BLaER1 treated with 17β-estradiol and CSF1 and Interleukin-3, amounts not matched to agents 10 nM and 100 nM (cell line): ENCODE measurements around the gene INAVA.
A peak's percentile ranks its signal among the peaks of the same experiment; 100 is the strongest.

Experiments used
- H3K27ac ChIP-seq, 11 experiments: shearing (Covaris generic); formaldehyde crosslinking; 2 replicates each; pipeline ENCODE4 v1.8.1; 2022
- H3K27me3 ChIP-seq, 11 experiments: shearing (Covaris generic); formaldehyde crosslinking; 2 replicates each; pipeline ENCODE4 v1.8.1; 2022
- H3K36me3 ChIP-seq, 11 experiments: shearing (Covaris generic); formaldehyde crosslinking; 2 replicates each; pipeline ENCODE4 v1.8.1; 2022
- H3K4me1 ChIP-seq, 10 experiments: shearing (Covaris generic); formaldehyde crosslinking; 2 replicates each; pipeline ENCODE4 v1.8.1; 2022
- H3K4me2 ChIP-seq, 11 experiments: shearing (Covaris generic); formaldehyde crosslinking; 2 replicates each; pipeline ENCODE4 v1.8.1; 2022
- H3K4me3 ChIP-seq, 10 experiments: shearing (Covaris generic); formaldehyde crosslinking; 2 replicates each; pipeline ENCODE4 v1.8.1; 2022
- H3K9ac ChIP-seq, 11 experiments: shearing (Covaris generic); formaldehyde crosslinking; 2 replicates each; pipeline ENCODE4 v1.8.1; 2022
- H3K9me3 ChIP-seq, 11 experiments: shearing (Covaris generic); formaldehyde crosslinking; replicated peaks in 1 of 11; 2 replicates each; pipeline ENCODE4 v1.8.1; 2022
- H4K20me1 ChIP-seq, 11 experiments: shearing (Covaris generic); formaldehyde crosslinking; 2 replicates each; pipeline ENCODE4 v1.8.1; 2022
- Cebpa-rat ChIP-seq, 11 experiments: shearing (Covaris generic); IDR thresholded peaks; 2 replicates each; pipeline ENCODE4 v1.8.1; 2022

Gene INAVA

GRCh38 chr1:200894712-200895442, at the start of gene INAVA:
Gene INAVA, plus strand, starts transcription at chr1:200894900. Its CDS starts 3,501 bp downstream, at chr1:200898401.
- H3K36me3 ChIP-seq = no peaks in the 10 kb centered on the region
- H3K27ac ChIP-seq = no peak within 1 kb of the TSS
- peak within 1 kb of the TSS in 10 of 11 experiments; percentile 10 to 66 (median 42); a peak in 12 of 22 replicates for H3K4me2 ChIP-seq
- no peaks in the 10 kb centered on the region for H4K20me1 ChIP-seq
- no peak for TF ChIP-seq Cebpa-rat (IDR thresholded peaks at IDR 0.05)
- no peak within 1 kb of the TSS for H3K4me3 ChIP-seq
- H3K9me3 ChIP-seq = 0 out of 22 replicates have a peak, but pooled peaks cover 0 to 3% (median 0%) of the 10 kb centered on the region in 11 experiments
- H3K27me3 ChIP-seq = peaks cover 34 to 48% (median 45%) of the 10 kb centered on the region in 11 experiments
- peaks cover 41 to 95% (median 76%) of the 10 kb centered on the region in 10 experiments for H3K4me1 ChIP-seq
- no peak within 1 kb of the TSS for H3K9ac ChIP-seq

DNA sequence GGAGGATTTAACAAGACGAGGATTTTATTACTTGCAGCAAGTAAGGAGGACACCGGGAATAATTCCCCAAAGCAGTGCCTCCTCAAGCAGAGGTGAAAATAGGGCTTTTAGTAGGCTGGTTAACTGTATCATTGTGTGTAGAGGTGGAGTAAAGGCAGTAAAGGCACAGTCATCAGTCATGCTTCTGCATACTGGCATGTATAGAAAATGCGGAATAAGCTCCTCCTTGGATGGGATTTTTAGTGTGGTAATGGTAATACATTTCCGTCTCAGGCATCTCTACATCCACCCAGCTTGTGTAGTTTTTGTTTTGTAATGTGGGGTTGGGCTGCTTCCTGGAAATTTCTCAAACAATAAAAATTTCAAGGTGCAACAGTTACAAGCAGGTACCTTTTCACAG, 49.3 kb upstream of the INAVA start:
- Histone ChIP-seq H4K20me1 (no peaks in the 10 kb centered on the region), H3K27ac (no peak overlapping the region), H3K4me1 (no peaks in the 10 kb centered on the region), H3K4me3 (no peak overlapping the region), H3K9me3 (no peaks in the 10 kb centered on the region), H3K9ac (no peak overlapping the region), H3K36me3 (peaks cover 25 to 93% (median 53%) of the 10 kb centered on the region in 11 experiments), H3K4me2 (no peak overlapping the region), H3K27me3 (no peaks in the 10 kb centered on the region)
- no peak for TF ChIP-seq Cebpa-rat (IDR thresholded peaks at IDR 0.05)

GRCh38 chr1:200846398-200846797, 48.3 kb upstream of the INAVA start:
- TF ChIP-seq Cebpa-rat (IDR thresholded peaks at IDR 0.05) = no peak
- Histone ChIP-seq H3K36me3 (peaks cover 34 to 97% (median 64%) of the 10 kb centered on the region in 11 experiments), H3K9ac (no peak overlapping the region), H3K9me3 (no peaks in the 10 kb centered on the region), H3K4me1 (no peaks in the 10 kb centered on the region), H4K20me1 (no peaks in the 10 kb centered on the region), H3K4me3 (no peak overlapping the region), H3K27me3 (no peaks in the 10 kb centered on the region), H3K27ac (no peak overlapping the region), H3K4me2 (no peak overlapping the region)

DNA sequence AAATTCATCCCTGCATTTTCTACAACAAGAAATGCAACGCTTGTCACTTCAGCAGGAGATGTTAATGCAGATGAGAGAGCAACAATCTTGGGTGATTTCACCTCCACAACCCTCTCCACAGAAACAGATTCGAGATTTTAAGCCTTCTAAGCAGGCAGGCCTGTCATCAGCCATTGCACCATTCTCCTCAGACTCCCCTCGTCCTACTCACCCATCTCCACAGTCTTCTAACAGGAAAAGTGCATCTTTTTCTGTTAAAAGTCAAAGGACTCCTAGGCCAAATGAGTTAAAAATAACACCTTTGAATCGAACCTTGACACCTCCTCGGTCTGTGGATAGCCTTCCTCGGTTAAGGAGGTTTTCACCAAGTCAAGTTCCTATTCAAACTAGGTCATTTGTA, 45.3 kb upstream of the INAVA start:
- H3K4me2 ChIP-seq = no peak overlapping the region
- no peaks in the 10 kb centered on the region for H3K27me3 ChIP-seq
- peaks cover 0 to 6% (median 0%) of the 10 kb centered on the region in 10 experiments; a peak in 2 of 20 replicates for H3K4me1 ChIP-seq
- no peak for TF ChIP-seq Cebpa-rat (IDR thresholded peaks at IDR 0.05)
- H4K20me1 ChIP-seq = no peaks in the 10 kb centered on the region
- H3K27ac ChIP-seq = no peak overlapping the region
- H3K9ac ChIP-seq = no peak overlapping the region
- no peaks in the 10 kb centered on the region for H3K9me3 ChIP-seq
- H3K4me3 ChIP-seq = no peak overlapping the region
- H3K36me3 ChIP-seq = peaks cover 42 to 97% (median 69%) of the 10 kb centered on the region in 11 experiments

- peaks cover 43 to 99% (median 65%) of the 10 kb centered on the region in 11 experiments for H3K36me3 ChIP-seq
- no peaks in the 10 kb centered on the region for H4K20me1 ChIP-seq
- H3K27me3 ChIP-seq = no peaks in the 10 kb centered on the region
- peaks cover 0 to 6% (median 0%) of the 10 kb centered on the region in 10 experiments; a peak in 2 of 20 replicates for H3K4me1 ChIP-seq
- no peak overlapping the region for H3K4me3 ChIP-seq
- no peaks in the 10 kb centered on the region for H3K9me3 ChIP-seq
- no peak overlapping the region for H3K27ac ChIP-seq
- H3K4me2 ChIP-seq = no peak overlapping the region
- no peak overlapping the region for H3K9ac ChIP-seq
- TF ChIP-seq Cebpa-rat (IDR thresholded peaks at IDR 0.05) = no peak
Measured at GRCh38 chr1:200850554-200850953, 44.1 kb upstream of the INAVA start.

DNA sequence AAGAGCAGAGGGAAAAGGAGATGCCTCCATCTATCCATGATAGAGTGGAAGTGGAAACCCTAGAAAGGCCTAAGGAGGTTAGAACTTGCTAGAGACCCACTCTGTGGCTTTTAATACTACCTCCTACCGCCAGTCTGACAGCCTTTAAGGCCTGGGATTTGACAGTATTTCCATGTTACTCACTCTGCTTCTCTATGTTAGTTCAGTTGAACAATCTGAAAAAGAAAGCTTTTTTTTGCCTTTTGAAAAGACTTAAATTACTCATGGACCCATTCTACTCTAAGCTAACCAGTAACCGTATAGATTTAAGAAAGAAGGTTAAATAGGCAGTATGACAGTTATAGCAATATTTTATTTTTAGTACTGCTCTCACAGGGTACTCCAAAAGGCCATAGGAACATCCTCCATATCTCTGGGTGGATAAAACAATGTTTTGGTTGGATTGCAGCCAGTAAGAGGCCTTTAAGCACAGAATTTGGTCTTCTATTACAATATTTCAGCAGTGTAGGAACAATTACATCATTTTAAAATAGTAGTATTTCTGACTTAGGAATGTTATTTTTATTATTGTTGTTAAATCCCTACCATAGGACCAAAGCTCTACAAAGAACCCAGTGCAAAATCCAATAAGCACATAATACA, 37.9 kb upstream of the INAVA start:
- H3K4me1 ChIP-seq = peaks cover 0 to 13% (median 0%) of the 10 kb centered on the region in 10 experiments; a peak in 3 of 20 replicates
- no peak overlapping the region for H3K4me3 ChIP-seq
- no peaks in the 10 kb centered on the region for H3K9me3 ChIP-seq
- H3K27me3 ChIP-seq = no peaks in the 10 kb centered on the region
- peaks cover 26 to 85% (median 41%) of the 10 kb centered on the region in 11 experiments for H3K36me3 ChIP-seq
- H4K20me1 ChIP-seq = no peaks in the 10 kb centered on the region
- H3K27ac ChIP-seq = no peak overlapping the region
- H3K4me2 ChIP-seq = no peak overlapping the region
- no peak for TF ChIP-seq Cebpa-rat (IDR thresholded peaks at IDR 0.05)
- no peak overlapping the region for H3K9ac ChIP-seq

DNA sequence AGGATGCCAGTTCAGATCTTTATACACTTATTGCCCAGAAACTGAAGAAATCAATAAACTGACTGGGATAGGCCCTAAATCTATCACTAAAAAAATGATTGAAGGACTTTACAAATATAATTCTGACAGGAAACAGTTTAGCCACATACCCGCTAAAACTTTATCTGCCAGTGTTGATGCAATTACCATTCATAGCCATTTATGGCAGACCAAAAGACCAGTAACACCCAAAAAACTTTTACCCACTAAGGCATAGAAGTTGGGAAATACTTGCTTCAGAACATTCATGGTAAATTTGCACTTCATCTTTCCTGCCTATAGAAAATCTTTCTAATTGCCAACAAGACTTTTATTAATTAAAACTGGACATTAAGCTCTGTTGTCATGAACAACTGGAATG, 36.9 kb upstream of the INAVA start:
- H3K4me2 ChIP-seq = peak overlapping the region in 1 of 11 experiments; percentile 18; a peak in 1 of 22 replicates
- TF ChIP-seq Cebpa-rat (IDR thresholded peaks at IDR 0.05) = no peak
- no peak overlapping the region for H3K9ac ChIP-seq
- no peaks in the 10 kb centered on the region for H3K27me3 ChIP-seq
- H3K9me3 ChIP-seq = no peaks in the 10 kb centered on the region
- H3K36me3 ChIP-seq = peaks cover 26 to 83% (median 43%) of the 10 kb centered on the region in 11 experiments
- H3K27ac ChIP-seq = no peak overlapping the region
- no peaks in the 10 kb centered on the region for H4K20me1 ChIP-seq
- peaks cover 0 to 13% (median 0%) of the 10 kb centered on the region in 10 experiments; a peak in 3 of 20 replicates for H3K4me1 ChIP-seq
- no peak overlapping the region for H3K4me3 ChIP-seq

DNA sequence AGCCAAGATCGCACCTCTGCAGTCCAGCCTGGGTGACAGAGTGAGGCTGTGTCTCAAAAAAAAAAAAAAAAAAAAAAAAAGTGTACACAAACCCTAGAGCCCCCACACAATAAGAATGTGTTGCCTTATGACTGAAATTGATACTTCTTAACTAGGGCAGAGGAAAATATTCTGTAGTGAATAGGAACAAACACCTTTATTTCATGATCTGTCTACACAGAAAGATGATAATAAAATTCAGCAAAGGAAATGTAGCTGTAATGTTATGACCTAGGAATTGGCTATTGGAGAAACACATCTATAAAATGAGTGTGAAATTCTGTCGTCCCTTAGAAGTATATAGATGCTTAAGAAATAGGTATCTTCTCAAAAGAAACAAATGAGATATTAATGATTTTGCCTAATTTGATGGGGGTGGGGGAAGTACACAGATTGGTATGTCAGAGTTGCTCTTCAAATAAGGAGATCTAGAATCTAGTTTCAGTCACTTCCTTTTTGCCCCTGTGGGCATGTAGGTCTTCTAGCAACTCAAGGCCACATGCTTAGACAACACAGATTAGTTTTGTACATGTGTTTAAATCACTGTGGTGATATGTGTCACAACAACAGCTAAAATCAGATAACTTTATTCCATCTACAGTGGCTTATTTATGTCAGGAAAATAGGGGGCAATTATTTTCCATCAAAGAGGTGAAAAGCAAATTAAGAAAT, 32.6 kb upstream of the INAVA start:
- no peak for TF ChIP-seq Cebpa-rat (IDR thresholded peaks at IDR 0.05)
- Histone ChIP-seq H3K27ac (no peak overlapping the region), H3K9me3 (no peaks in the 10 kb centered on the region), H3K27me3 (no peaks in the 10 kb centered on the region), H3K4me3 (no peak overlapping the region), H3K4me1 (peaks cover 0 to 37% (median 21%) of the 10 kb centered on the region in 10 experiments; a peak in 14 of 20 replicates), H4K20me1 (no peaks in the 10 kb centered on the region), H3K4me2 (no peak overlapping the region), H3K9ac (no peak overlapping the region), H3K36me3 (peaks cover 8 to 57% (median 26%) of the 10 kb centered on the region in 11 experiments; a peak in 20 of 22 replicates)
